Left hindlimb (tissue), 1 donor: Measurements from ENCODE around the gene SPHK1.

Experiments used
- DNase-seq: peaks from one replicate; pipeline ENCODE4 v3.0.0-alpha.2; 2018

SPHK1 gene

DNA sequence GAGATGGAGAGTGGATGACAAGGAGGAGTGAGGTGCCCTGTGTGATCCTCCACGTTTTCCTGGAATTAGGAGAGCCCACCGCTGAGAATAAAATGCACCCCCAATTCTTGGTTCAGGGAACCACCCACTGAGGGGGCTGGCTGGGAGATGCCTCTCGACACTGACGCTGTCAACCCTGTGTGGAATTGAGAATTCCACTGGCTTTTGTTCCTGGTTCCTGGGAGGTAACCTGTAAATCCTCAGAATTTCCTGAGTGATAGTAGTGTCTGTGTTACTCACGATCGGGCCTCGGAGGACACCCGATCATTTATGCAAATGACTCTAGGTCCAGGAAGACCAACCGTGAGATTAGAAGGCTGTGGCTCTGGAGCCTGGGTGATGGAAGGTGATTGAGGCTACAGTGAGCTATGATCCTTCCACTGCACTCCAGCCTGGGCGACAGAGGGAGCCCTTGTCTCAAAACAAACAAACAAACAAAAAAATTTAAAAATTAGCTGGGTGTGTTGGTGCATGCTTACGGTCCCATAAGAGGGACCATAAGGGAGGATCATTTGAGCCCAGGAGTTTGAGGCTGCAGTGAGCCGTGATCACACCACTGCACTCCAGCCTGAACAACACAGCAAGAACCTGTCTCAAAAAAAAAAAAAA lies 19.0 kb upstream of the SPHK1 start:
- DNase-seq, result no peak

- DNase-seq, result peak; percentile 8
Measured at GRCh38 chr17:76366247-76366646, 18.2 kb upstream of the SPHK1 start.

- DNase-seq, result no peak
Measured at GRCh38 chr17:76367642-76368041, 16.8 kb upstream of the SPHK1 start.

GRCh38 chr17:76368545-76368944 lies 15.9 kb upstream of the SPHK1 start:
- peak; percentile 59 for DNase-seq

DNA sequence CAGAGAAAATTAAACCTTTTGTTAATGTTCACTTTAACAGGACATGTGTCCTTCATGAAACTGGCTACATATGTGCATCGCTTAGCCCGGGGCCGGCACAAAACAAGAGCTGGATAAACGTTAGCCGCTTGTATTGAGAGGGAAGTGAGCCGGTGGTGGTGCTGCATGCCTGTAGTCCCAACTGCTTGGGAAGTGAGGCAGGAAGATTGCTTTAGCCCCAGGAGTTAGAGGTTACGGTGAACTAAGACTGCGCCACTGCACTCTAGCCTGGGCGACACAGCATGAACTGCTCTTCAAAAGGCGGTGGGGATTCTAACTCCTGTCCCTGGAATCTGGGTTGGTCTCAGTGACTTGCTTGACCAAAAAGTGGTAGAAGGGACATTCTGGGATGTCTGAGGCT lies 15.0 kb upstream of the SPHK1 start:
- DNase-seq, result no peak

GRCh38 chr17:76369804-76370203 lies 14.6 kb upstream of the SPHK1 start:
- peak; percentile 26 for DNase-seq

DNA sequence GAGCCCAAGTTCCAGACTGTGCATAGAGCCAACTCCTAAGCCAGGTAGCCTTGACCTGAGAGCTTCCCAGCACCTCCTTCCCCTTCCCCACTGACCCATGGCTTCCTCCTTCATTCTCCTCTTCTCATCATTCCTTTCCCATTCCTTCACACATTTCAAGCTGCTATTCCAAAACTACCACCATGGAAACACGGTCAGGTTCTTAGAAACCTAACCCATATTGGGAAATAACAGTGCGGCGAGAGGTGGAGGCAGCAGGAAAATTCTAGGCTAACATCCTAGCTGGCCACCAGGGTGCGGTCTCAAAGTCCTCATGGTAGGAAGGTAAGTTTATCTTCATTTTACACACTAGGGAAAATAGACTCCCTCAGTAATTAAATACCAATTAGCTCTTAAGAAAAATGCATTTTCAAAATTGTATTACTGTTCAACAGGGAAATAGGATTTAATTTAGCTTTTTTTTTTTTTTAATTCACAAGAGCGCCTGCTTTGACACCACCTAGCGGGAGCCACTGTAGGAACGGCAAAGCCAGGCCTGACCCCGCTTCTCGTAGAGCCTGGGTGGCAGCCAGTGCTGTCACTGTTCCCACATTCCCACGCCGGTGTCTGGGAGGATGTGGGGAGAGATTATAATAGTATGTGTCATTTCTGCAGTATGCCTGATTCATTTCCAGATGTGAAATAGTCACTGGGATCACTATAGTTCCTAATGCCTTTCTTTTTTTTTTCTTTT lies 14.0 kb upstream of the SPHK1 start:
- peak; percentile 84 for DNase-seq

- DNase-seq, result no peak
Measured at GRCh38 chr17:76371656-76372628, 12.5 kb upstream of the SPHK1 start.

DNA sequence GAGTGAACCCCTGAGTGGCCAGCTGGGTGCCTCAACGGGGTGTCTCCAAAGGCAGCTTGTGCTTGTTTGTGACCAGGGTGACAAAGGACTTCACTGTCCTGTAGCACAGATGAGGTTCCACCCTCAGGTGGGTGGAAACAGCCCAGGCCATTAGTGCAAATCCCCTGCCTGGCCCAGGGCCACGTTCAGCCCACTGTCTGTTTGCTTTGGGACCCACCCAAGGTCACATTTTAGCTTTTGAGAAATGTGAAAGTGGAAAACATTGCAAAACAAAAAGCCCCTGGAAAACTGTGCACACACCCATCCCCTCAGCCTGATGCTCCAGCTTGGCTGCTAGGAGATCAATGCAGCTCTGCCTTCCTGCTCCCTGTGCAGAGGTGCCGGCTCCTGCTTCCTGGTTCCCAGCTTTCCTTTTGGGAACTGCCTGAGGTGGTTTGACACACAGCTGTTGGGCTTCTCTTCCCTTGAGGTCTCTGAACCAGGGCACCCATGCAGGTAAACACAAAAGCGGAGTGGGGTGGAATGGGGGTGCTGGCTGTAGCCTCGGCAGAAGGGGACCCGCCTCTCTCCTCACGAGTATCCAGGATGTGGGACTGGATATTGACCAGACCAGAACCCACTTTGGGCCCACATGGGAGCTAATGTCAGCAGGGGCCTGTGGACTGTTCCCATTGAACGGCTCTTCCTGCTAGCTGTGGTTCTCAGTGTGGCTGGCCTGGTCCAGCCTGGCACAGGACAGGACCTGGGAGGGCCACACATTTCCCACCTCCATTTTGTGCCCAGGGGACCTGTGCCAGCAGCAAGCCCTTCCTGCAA lies 7.9 kb upstream of the SPHK1 start:
- DNase-seq, result peak; percentile 55

- no peak for DNase-seq
Measured at GRCh38 chr17:76378548-76379274, 5.7 kb upstream of the SPHK1 start.

DNA sequence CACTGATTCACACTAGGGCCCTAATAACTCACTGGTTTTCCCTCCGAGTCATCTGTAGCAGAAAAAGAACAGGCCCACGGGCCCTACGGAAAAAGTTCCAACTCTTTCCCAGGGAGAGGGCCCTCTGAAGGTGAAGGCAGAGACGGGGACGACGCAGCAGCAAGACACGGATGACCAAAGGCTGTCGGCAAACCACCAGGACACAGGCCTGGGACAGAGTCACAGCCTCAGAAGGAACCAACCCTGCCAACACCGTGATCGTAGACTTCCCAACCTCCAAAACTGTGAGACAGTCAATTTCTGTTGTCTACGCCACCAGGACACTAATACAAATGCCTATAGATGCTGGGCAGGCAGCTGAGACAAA lies 5.2 kb upstream of the SPHK1 start:
- no peak for DNase-seq

- no peak for DNase-seq
Measured at GRCh38 chr17:76379646-76380376, 4.6 kb upstream of the SPHK1 start.

- no peak for DNase-seq
Measured at GRCh38 chr17:76381633-76382350, 2.6 kb upstream of the SPHK1 start.

DNA sequence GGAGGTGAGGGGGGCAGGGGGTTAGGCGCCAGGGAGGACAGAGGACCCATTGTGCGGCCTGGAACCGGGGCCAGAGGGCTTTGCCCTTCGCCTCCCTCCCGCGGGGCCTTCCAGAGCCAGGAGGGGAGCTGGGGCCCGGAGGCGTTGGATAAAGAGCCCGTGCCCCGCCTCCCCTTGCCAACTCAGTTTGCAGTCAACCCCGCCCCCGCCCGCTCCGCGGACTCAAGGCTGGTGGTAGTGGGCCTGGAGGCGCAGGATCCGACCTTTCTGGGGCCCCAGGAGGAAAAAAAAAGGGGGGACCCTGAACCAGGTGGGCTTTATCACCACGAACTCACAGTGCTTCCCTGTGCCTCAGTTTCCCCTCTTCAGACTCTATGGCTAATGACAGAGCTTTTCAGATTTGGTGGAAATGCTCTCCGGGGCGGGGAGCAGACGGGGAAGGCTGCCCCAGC lies 2.0 kb upstream of the SPHK1 start:
- peak; percentile 72 for DNase-seq

- DNase-seq, result peak; percentile 61
Measured at GRCh38 chr17:76382803-76383545, 1.4 kb upstream of the SPHK1 start.

DNA sequence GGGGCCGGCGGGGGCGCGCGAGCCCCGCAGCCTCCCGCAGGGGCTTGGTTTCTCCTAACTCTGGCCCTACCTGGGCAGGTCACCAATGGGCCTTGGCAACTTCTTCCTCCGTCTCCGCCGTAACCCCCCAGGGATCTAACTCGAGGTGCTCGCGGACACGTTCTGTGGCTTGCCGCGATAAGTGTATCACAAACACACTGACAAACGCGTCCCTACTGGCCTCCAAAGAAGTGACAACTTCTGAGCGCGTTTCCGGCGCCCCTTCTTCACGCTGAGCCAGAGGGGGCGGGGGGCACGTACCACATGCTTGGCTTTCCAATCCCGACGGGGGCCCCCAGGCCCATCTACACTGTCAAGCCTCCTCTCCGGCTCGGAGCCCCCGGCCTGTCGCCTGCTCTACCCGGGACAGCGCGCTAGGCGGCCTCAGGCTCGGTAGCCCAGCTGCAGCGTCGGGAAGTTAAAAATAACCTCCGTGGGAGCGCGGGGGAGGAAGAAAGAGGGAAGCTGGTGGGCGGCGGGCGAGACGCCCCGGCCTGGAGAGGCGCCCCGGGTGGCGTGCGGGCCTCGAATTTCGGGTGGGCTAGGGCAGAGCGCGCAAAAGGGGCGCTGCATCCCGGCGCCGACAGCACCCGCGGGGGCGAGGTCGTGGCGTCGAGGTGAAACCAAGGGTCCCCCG lies 725 bp upstream of the SPHK1 start:
- peak; percentile 72 for DNase-seq

DNA sequence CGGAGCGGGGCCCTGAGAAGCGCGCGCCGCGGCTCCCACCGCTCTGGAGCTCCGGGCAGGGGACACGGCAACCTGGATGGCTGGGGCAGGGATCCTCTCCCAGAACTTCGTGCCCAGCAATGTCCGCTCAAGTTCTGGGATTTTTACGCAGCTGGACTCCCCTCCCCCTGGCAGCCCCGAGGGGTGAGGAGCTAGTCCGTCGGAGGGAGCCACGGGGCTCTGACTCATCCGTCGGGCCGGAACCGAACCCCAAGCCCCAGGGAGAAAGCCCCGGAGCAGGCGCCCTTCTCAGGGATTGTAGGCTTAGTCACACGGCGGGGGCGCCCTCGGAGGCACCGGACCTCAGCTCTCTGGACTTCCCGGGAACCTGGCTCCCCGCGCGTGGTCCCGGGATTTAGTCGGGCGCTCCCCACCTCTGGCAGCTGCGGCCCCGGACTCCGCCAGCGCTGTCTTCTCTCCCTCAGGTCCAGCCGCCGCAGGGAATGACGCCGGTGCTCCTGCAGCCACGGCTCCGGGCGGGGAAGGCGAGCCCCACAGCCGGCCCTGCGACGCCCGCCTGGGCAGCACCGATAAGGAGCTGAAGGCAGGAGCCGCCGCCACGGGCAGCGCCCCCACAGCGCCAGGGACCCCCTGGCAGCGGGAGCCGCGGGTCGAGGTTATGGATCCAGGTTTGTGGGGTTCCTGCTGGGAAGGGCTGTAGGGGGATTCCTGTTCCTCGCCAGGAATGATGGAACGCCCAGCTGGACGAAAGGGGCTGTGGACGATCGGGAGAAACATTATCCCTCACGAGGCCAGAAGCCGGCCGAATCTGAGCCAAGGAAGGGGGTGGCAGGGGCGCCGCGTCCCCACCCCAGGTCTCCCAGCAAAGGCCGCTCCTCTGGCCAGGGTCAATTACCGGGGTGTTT lies 830 bp downstream of the SPHK1 start:
- no peak for DNase-seq
